ENCODE results near the gene SLC8A1. TPM values are rescaled to one million over a fixed set of nuclear protein-coding genes. Genes with fewer than 3 reads are reported as not detected.
A peak's percentile ranks its signal among the peaks of the same experiment; 100 is the strongest.

Gene SLC8A1
- total RNA-seq, 4 donors from 2014 or later, result 22.8 to 65.5 (median 42.0) TPM

DNA sequence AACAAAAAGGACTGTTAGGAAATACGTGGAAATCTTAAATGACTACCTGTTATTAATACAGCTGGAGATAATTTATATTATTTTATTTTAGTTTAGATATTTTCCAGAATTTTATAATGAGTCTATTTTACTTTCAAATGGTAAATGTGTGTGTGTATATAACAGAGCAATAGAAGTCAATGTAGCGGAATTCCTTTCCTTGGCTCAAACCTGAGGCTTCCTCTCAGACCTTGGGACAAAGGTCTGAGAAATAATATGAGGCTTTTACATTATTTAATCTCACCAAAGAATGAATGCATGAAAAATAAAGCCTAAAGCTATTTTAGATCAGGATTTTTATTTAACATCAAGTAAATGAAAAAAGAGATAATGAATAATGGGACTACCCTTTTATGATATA, 65.7 kb downstream of the SLC8A1 start:
- in situ Hi-C loops (cut with MboI; ENCODE audit: low pct_ligation_motif_present in 1 of 4, low pct_unique_long_range_greater_than_20kb in 1 of 4, low sequenced_read_pairs in 3 of 4), result no loop called here
- Histone ChIP-seq H3K27me3 (no peaks in the 10 kb centered on the region), H3K4me1 (no peaks in the 10 kb centered on the region), H3K4me3 (no peak overlapping the region), H3K9me3 (no peaks in the 10 kb centered on the region), H3K36me3 (no peaks in the 10 kb centered on the region), H3K27ac (no peak overlapping the region)
- TF ChIP-seq POLR2A (IDR thresholded peaks at IDR 0.05), result no peak
- TF ChIP-seq, protein P1, sequence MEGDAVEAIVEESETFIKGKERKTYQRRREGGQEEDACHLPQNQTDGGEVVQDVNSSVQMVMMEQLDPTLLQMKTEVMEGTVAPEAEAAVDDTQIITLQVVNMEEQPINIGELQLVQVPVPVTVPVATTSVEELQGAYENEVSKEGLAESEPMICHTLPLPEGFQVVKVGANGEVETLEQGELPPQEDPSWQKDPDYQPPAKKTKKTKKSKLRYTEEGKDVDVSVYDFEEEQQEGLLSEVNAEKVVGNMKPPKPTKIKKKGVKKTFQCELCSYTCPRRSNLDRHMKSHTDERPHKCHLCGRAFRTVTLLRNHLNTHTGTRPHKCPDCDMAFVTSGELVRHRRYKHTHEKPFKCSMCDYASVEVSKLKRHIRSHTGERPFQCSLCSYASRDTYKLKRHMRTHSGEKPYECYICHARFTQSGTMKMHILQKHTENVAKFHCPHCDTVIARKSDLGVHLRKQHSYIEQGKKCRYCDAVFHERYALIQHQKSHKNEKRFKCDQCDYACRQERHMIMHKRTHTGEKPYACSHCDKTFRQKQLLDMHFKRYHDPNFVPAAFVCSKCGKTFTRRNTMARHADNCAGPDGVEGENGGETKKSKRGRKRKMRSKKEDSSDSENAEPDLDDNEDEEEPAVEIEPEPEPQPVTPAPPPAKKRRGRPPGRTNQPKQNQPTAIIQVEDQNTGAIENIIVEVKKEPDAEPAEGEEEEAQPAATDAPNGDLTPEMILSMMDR (IDR thresholded peaks at IDR 0.05), result no peak
- no peak for TF ChIP-seq POLR2AphosphoS5 (IDR thresholded peaks at IDR 0.05)
- no peak for TF ChIP-seq EP300 (IDR thresholded peaks at IDR 0.05; ENCODE audit: low read depth)
- 60 to 61% methylated on average over 2 of the region's 2 CpGs for WGBS, 2 donors (ENCODE audit: low coverage in 1 of 2)
- intact Hi-C loops (cut with DNase I; ENCODE audit: low total_unique reads), result no loop called here
- no peak for DNase-seq

DNA sequence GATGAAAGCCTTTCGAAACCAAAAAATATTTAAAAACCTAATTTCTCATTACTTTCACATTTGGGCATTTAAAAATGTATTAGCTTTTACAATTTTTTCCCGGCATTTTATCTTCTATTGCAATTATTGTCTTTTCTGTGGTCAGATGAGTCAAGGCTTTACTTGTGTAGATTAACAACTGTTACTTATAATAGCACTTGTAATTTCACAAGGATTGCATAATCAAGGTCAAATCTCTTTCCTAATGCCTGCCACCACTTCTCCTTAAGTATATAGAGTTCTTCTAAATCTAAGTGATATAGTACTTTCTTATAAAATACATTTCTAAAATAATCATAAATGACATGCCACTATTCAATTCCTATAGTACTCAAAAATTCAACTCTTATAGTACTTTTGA, 67.2 kb downstream of the SLC8A1 start:
- 39 to 57% methylated on average over 2 of the region's 2 CpGs for WGBS, 2 donors (ENCODE audit: low coverage in 1 of 2)

DNA sequence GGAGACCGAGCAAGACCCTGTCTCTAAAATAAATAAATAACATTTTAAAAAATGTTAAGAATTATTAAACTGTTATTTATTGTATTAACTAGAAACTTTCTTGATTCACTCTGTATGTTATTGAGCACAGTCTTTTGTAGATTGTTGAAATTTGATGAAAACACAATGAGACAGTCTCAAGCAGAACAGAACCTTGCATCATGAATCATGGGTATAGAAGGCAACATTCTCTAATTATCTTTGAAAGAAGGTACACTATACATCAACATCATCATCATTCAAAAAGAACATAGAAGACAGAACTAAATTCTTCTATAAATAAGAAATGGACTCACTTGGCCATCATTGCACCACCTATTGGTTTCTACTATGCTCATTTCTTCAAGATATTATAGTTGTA, 67.7 kb downstream of the SLC8A1 start:
- H3K27me3 ChIP-seq, result no peaks in the 10 kb centered on the region
- WGBS, 2 donors (ENCODE audit: low coverage in 1 of 2), result 73 to 89% methylated on average over 1 of the region's 1 CpG
- no peak overlapping the region for H3K27ac ChIP-seq
- H3K9me3 ChIP-seq, result no peaks in the 10 kb centered on the region
- no peak for DNase-seq
- in situ Hi-C loops (cut with MboI; ENCODE audit: low pct_ligation_motif_present in 1 of 4, low pct_unique_long_range_greater_than_20kb in 1 of 4, low sequenced_read_pairs in 3 of 4) (no loop called here), intact Hi-C loops (cut with DNase I; ENCODE audit: low total_unique reads) (no loop called here)
- TF ChIP-seq POLR2AphosphoS5 (IDR thresholded peaks at IDR 0.05) (no peak), POLR2A (IDR thresholded peaks at IDR 0.05) (no peak), EP300 (IDR thresholded peaks at IDR 0.05; ENCODE audit: low read depth) (no peak)
- TF ChIP-seq, protein P1 (IDR thresholded peaks at IDR 0.05), result no peak
- no peaks in the 10 kb centered on the region for H3K36me3 ChIP-seq
- H3K4me1 ChIP-seq, result no peaks in the 10 kb centered on the region
- H3K4me3 ChIP-seq, result no peak overlapping the region

More for the DNA sequence above, 67.2 kb downstream of the SLC8A1 start:
- intact Hi-C loops (cut with DNase I; ENCODE audit: low total_unique reads), result no loop called here
- in situ Hi-C loops (cut with MboI; ENCODE audit: low pct_ligation_motif_present in 1 of 4, low pct_unique_long_range_greater_than_20kb in 1 of 4, low sequenced_read_pairs in 3 of 4), result no loop called here
- no peaks in the 10 kb centered on the region for H3K4me1 ChIP-seq
- no peaks in the 10 kb centered on the region for H3K36me3 ChIP-seq
- no peak for TF ChIP-seq EP300 (IDR thresholded peaks at IDR 0.05; ENCODE audit: low read depth)
- no peak for TF ChIP-seq POLR2A (IDR thresholded peaks at IDR 0.05)
- H3K27ac ChIP-seq, result no peak overlapping the region
- no peak overlapping the region for H3K4me3 ChIP-seq
- no peaks in the 10 kb centered on the region for H3K9me3 ChIP-seq
- no peak for DNase-seq
- H3K27me3 ChIP-seq, result no peaks in the 10 kb centered on the region

DNA sequence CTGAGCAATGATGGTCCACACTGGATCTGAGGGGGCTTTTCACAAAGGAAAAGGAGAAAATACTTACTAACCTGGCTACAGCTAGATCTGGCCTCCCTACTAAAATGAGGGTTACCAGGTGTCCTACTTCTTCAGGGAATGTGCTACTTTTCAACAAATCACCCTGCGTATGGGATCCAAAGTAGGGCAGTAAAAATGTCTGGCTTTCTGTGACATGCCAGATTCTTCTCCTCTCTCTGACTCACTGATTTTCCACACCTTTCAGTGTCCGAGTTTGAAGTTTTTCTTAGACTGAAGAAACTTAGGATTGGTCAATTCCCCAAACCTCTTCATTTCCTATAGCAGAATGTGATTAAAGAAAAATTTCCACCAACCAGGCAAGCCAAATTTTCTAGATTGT, 71.2 kb downstream of the SLC8A1 start:
- peak in 1 of 3 donors; percentile 37 for TF ChIP-seq POLR2AphosphoS5 (IDR thresholded peaks at IDR 0.05)
- TF ChIP-seq POLR2A (IDR thresholded peaks at IDR 0.05), result no peak
- no peaks in the 10 kb centered on the region for H3K9me3 ChIP-seq
- peak overlapping the region in 3 of 4 donors; percentile 16 to 58 (median 25) for H3K27ac ChIP-seq
- no peaks in the 10 kb centered on the region for H3K4me1 ChIP-seq
- no peak for DNase-seq
- H3K27me3 ChIP-seq, result no peaks in the 10 kb centered on the region
- in situ Hi-C loops (cut with MboI; ENCODE audit: low pct_ligation_motif_present in 1 of 4, low pct_unique_long_range_greater_than_20kb in 1 of 4, low sequenced_read_pairs in 3 of 4), result no loop called here
- H3K36me3 ChIP-seq, result no peaks in the 10 kb centered on the region
- H3K4me3 ChIP-seq, result no peak overlapping the region
- intact Hi-C loops (cut with DNase I; ENCODE audit: low total_unique reads), result no loop called here
- 77% methylated on average over 2 of the region's 2 CpGs; no CpG with 5 or more reads in 1 of the 2 donors for whole genome bisulfite sequencing, 2 donors (ENCODE audit: low coverage in 1 of 2)

DNA sequence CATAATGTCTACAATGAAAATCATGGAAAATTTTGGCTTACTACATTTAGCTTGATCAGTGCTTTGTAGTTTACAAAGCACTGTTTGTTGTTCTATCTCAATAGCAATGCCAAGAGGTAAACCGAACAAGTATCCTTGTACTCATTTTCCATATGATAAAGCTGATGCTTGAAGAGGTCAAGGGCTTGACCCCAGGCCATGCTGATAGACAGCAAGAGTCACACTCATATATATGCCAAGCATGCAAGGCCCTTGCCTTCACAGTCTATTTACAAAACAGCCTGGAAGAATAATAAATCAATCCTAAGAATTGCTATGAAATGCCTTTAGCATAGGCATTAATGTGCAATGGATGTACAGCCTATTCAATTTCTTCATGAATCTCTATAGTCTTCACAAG, 71.8 kb downstream of the SLC8A1 start:
- H3K27ac ChIP-seq, result peak overlapping the region in 2 of 4 donors; percentile 16 to 58
- no peaks in the 10 kb centered on the region for H3K36me3 ChIP-seq
- in situ Hi-C loops (cut with MboI; ENCODE audit: low pct_ligation_motif_present in 1 of 4, low pct_unique_long_range_greater_than_20kb in 1 of 4, low sequenced_read_pairs in 3 of 4) (no loop called here), intact Hi-C loops (cut with DNase I; ENCODE audit: low total_unique reads) (no loop called here)
- DNase-seq, result no peak
- no peaks in the 10 kb centered on the region for H3K27me3 ChIP-seq
- 77 to 89% methylated on average over 1 of the region's 1 CpG for WGBS, 2 donors (ENCODE audit: low coverage in 1 of 2)
- H3K9me3 ChIP-seq, result no peaks in the 10 kb centered on the region
- no peak for TF ChIP-seq POLR2AphosphoS5 (IDR thresholded peaks at IDR 0.05)
- no peak for TF ChIP-seq EP300 (IDR thresholded peaks at IDR 0.05; ENCODE audit: low read depth)
- TF ChIP-seq POLR2A (IDR thresholded peaks at IDR 0.05), result no peak
- TF ChIP-seq, protein P1 (IDR thresholded peaks at IDR 0.05), result no peak
- H3K4me3 ChIP-seq, result no peak overlapping the region
- H3K4me1 ChIP-seq, result no peaks in the 10 kb centered on the region
